LNCAP (cell line): ENCODE results near the gene UBAC2.

Experiments
- TF ChIP-seq, protein P1 (sequence below): fragments of 450-650 bp; IDR thresholded peaks from 2 replicates; pipeline ENCODE4 v1.5.1; 2017; ENCODE audit warnings: mild to moderate bottlenecking

The UBAC2 gene

DNA sequence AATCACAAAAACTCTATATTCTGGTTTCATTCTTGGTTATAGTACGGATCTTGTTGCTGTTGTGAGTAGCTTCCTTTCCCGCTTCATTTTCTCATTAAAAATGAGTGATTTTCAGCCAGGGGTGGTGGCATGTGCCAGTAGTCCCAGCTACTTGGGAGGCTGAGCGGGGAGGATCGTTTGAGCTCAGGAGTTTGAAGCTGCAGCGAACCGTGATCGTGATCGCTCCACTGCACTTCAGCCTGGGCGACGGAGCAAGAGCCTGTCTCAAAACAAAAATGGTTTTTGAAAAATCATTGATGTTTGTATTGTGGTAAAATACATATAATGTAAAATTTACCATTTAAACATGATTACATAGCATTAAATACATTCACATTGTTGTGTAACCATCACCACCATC lies 229.0 kb downstream of the UBAC2 start:
- TF ChIP-seq, protein P1, sequence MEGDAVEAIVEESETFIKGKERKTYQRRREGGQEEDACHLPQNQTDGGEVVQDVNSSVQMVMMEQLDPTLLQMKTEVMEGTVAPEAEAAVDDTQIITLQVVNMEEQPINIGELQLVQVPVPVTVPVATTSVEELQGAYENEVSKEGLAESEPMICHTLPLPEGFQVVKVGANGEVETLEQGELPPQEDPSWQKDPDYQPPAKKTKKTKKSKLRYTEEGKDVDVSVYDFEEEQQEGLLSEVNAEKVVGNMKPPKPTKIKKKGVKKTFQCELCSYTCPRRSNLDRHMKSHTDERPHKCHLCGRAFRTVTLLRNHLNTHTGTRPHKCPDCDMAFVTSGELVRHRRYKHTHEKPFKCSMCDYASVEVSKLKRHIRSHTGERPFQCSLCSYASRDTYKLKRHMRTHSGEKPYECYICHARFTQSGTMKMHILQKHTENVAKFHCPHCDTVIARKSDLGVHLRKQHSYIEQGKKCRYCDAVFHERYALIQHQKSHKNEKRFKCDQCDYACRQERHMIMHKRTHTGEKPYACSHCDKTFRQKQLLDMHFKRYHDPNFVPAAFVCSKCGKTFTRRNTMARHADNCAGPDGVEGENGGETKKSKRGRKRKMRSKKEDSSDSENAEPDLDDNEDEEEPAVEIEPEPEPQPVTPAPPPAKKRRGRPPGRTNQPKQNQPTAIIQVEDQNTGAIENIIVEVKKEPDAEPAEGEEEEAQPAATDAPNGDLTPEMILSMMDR = no peak

DNA sequence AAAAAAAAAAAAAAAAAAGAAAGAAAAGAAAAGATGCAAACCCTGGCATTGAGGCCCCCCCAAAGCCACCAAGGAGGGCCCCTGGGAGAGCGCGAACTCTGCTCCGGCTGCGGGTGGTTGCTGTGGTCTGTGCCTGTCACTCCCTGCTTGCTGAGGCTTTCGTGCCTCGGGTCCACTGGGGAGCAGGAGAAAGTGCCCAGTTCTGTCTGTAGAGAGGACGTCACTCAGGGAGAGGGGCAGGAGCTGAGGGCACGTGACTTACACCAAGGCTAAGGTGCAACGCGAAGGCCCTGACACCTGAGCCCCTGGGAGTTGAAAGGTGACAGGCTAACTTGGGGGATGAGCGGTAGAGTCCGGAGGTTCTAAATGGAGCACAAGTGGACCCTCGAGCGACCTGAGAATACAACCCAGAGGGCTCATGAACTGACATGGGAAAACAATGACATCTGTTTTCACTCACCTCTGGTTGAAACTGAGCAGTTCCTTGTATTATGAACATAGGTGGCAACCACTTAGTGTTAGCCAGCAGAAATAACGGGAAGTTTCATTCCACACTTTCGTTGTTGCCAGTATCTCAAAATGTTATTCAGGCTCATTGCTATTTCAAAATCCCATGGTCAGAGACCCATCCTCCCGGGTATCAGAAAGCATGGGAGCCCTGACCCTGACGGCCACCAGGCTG lies 231.4 kb downstream of the UBAC2 start:
- TF ChIP-seq, protein P1 = no peak

DNA sequence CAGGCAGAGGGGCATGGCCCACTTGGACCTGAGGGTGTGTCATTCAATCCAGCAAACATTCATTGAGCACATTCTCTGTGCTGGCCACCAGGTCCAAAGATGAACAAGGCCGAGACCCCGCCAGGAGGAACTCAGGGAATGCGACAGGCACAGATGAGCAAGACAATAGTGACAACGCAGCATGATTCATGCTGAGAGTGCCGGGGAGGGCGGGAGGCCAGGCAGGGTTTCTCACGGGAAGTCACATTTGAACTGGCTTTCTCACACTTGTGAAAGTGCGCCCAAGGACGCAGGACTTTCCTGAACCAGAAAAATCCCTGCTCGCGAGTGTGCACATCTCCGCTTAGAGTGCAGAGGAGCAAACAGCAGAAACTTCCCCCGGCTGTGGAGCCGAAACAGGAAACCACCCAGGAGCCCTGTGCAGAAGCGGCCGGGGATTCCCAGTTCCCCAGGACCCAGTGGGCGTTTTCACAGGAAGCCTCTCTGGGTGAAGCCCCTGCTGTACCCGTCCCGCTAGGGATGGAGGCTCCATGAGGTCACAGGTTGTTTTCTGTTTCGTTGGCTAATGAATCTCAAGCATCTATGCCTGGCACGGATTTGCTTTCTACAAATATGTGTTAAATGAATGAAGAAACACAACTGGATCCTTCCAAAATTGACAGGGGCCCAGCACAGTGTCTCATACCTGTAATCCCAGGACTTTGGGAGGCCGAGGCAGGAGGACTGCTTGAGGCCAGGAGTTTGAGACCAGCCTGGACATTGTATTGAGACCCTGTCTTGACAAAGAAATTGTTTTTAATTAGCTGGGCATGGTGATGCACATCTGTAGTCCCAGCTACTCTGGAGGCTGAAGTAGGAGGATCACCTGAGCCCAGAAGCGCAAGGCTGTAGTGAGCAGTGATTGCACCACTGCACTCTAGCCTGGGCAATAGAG lies 232.2 kb downstream of the UBAC2 start:
- TF ChIP-seq, protein P1 = no peak

DNA sequence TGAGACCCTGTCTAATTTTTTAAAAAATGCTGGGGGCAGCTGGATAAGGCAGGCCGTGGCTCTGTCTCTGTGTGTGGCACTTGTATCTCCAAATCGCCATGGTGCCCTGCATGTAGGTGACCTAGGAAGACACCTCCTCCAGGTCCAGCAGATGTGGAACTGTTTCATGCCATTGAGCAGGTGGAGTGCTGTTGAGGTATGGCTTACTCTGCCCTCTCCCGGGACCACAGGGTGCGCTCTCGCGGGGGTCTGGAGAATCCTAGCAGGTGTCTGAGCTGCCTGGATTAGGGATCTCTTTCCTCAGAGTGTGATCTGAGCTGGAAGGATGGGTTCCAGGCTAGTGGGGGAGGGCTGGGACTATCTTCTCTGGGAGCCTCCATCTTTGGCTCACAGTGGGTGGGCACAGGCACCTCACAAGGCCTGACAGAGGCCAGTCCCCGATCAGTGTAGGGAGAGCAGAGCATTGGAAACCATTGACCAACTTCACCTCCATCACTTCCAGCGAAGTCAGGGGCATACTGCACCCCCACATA lies 233.0 kb downstream of the UBAC2 start:
- TF ChIP-seq, protein P1 = no peak

DNA sequence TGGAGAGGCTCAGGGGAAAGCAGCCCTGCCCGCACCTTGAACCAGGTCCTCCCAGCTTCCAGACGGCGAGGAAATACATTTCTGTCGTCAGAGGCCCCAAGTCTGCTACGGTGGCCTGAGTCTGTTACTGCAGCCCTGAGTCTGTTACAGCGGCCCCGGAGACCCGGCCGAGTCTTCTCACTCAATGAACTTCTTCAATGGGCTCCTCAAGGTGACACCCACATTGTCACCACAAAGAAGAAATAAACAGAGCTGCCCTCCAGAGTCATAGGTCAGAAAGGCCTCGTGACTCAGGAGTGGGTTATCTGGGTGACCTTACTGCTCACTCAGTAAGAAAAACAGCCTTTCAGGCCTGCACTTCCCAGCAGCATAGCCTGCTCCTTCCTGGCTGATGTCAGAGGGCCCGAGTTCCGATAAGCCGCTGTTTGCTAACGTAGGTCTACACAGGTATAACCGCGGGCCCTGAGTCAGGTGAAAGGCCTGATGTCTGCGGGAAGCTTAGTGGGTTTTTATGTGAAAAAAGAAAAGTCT lies 233.7 kb downstream of the UBAC2 start:
- TF ChIP-seq, protein P1 = no peak

DNA sequence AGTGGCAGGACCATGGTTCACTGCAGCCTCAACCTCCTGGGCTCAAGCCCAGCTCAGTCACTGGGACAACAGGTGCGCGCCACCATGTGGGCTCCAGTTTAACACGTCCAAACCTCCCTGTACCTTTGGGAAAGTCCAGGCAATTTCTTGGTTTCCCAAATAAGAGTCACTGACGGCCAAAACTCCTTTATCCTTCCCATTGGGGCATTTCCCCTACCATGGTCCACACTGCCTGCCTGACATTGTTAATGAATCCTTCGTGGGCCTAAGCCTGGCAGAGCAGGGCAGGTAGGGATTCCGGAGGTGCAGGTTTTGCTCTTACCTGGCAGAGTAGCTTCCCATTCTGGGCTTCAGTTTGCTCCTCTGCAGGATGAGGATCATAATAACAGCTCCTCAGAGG lies 234.5 kb downstream of the UBAC2 start:
- TF ChIP-seq, protein P1 = no peak

DNA sequence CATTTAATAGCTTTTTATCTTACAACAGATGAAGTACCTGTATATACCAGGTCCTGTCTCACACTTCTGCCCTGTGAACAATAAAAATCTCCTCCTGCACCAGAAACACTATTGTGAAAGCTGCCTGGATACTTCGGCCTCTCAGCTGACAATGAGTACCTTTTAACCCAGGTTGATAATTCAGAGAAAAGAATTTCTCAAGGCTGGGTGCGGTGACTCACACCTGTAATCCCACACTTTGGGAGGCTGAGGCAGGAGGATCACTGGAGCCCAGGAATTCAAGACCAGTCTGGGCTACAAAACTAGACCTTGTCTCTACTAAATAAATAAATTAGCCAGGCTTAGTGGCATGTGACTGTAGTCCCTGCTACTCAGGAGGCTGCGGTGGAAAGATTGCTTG lies 235.3 kb downstream of the UBAC2 start:
- TF ChIP-seq, protein P1 = no peak
